MCF 10A (cell line): ENCODE measurements around the gene STPG3. TPM values are rescaled to one million over a fixed set of nuclear protein-coding genes. Genes with fewer than 3 reads are reported as not detected.

Experiments used
- BruUV-seq: library from RNA; stranded (reverse); fragments of 400-500 nt; replicated peaks from 2 replicates; lab custom pipeline; 2021; lab: Mats Ljungman, UMichigan
- CTCF ChIA-PET: fragments of 300-600 bp; sonication (Branson Sonifier 250); formaldehyde crosslinking; extraction: SDS; loops from one replicate; lab custom pipeline; 2021; ENCODE audit warnings: antibody characterized with exemption, inconsistent platforms; lab: Yijun Ruan, JAX
- POLR2A ChIA-PET: fragments of 300-600, 350-650 bp; sonication (Branson Sonifier 250); formaldehyde crosslinking; extraction: SDS; loops from one replicate; lab custom pipeline; 2020; ENCODE audit warnings: antibody characterized with exemption, inconsistent platforms; lab: Yijun Ruan, JAX
- DNase-seq: peaks from one replicate; pipeline ENCODE4 v3.0.0-alpha.2; 2018; ENCODE audit not compliant: unreplicated experiment
- H3K27ac Mint-ChIP-seq: one replicate; pipeline ENCODE4 v1.8.0; 2022; ENCODE audit warnings: mild to moderate bottlenecking, low read depth, mixed read lengths; ENCODE audit not compliant: unreplicated experiment
- H3K27me3 Mint-ChIP-seq: one replicate; pipeline ENCODE4 v1.8.0; 2022; ENCODE audit warnings: mixed read lengths; ENCODE audit not compliant: insufficient read depth, unreplicated experiment
- H3K36me3 Mint-ChIP-seq: one replicate; pipeline ENCODE4 v1.8.0; 2022; ENCODE audit warnings: mild to moderate bottlenecking, moderate library complexity, mixed read lengths; ENCODE audit not compliant: insufficient read depth, unreplicated experiment
- H3K4me1 Mint-ChIP-seq: one replicate; pipeline ENCODE4 v1.8.0; 2022; ENCODE audit warnings: mixed read lengths; ENCODE audit not compliant: insufficient read depth, unreplicated experiment
- H3K4me3 Mint-ChIP-seq: one replicate; pipeline ENCODE4 v1.8.0; 2022; ENCODE audit warnings: mild to moderate bottlenecking, moderate library complexity, mixed read lengths; ENCODE audit not compliant: unreplicated experiment
- H3K9me3 Mint-ChIP-seq: one replicate; pipeline ENCODE4 v1.8.0; 2022; ENCODE audit warnings: mixed read lengths; ENCODE audit not compliant: unreplicated experiment
- intact Hi-C: fragments of 100-400 bp; cut with micrococcal nuclease; formaldehyde crosslinking; loops from 2 replicates; pipeline ENCODE4 v1.14.1; 2022
- total RNA-seq: library from RNA; stranded (reverse); gene quantifications from 2 replicates; pipeline ENCODE4 v1.2.3, GENCODE V29; 2022
- TF ChIP-seq, protein P1 (sequence below): fragments of 200-600 bp; IDR thresholded peaks from one replicate; pipeline ENCODE4 v1.8.0; 2022; ENCODE audit warnings: antibody characterized with exemption, mild to moderate bottlenecking; ENCODE audit not compliant: unreplicated experiment

The STPG3 gene
- total RNA-seq, 1 experiment from 2014 or later: not detected

GRCh38 chr9:137295238-137295811 is 44.2 kb downstream of the STPG3 start:
- ChIA-PET POLR2A (no interaction called here), CTCF (interaction anchor here (0.6 to 1.3 kb wide), 4 partner anchors 80 to 150 kb away, joined by 3 to 4 read pairs (median 3); no protein-coding TSS in a partner anchor)
- Mint-ChIP-seq H3K4me3 (no peak overlapping the region), H3K9me3 (no peaks in the 10 kb centered on the region), H3K27ac (no peak overlapping the region), H3K27me3 (peaks cover 11% of the 10 kb centered on the region), H3K36me3 (peaks cover 5% of the 10 kb centered on the region), H3K4me1 (no peaks in the 10 kb centered on the region)
- no peak for DNase-seq
- no TSS peak for BruUV-seq
- intact Hi-C loops: loop anchor here (2.0 kb wide), 1 partner anchor 149 kb away; no protein-coding TSS in a partner anchor
- TF ChIP-seq, protein P1, sequence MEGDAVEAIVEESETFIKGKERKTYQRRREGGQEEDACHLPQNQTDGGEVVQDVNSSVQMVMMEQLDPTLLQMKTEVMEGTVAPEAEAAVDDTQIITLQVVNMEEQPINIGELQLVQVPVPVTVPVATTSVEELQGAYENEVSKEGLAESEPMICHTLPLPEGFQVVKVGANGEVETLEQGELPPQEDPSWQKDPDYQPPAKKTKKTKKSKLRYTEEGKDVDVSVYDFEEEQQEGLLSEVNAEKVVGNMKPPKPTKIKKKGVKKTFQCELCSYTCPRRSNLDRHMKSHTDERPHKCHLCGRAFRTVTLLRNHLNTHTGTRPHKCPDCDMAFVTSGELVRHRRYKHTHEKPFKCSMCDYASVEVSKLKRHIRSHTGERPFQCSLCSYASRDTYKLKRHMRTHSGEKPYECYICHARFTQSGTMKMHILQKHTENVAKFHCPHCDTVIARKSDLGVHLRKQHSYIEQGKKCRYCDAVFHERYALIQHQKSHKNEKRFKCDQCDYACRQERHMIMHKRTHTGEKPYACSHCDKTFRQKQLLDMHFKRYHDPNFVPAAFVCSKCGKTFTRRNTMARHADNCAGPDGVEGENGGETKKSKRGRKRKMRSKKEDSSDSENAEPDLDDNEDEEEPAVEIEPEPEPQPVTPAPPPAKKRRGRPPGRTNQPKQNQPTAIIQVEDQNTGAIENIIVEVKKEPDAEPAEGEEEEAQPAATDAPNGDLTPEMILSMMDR: peak; percentile 61

- intact Hi-C loops: loop anchor here (2.0 kb wide), 1 partner anchor 149 kb away; no protein-coding TSS in a partner anchor
- Mint-ChIP-seq H3K27ac (no peak overlapping the region), H3K4me1 (no peaks in the 10 kb centered on the region), H3K36me3 (peaks cover 5% of the 10 kb centered on the region), H3K9me3 (no peaks in the 10 kb centered on the region), H3K4me3 (peak overlapping the region; percentile 44), H3K27me3 (peaks cover 11% of the 10 kb centered on the region)
- BruUV-seq: no TSS peak
- TF ChIP-seq, protein P1: no peak
- no peak for DNase-seq
- POLR2A ChIA-PET: no interaction called here
- CTCF ChIA-PET: interaction anchor here (0.6 to 1.3 kb wide), 2 partner anchors 8 to 149 kb away, joined by 3 to 4 read pairs; no protein-coding TSS in a partner anchor
Measured at GRCh38 chr9:137295849-137296669, 45.0 kb downstream of the STPG3 start.

DNA sequence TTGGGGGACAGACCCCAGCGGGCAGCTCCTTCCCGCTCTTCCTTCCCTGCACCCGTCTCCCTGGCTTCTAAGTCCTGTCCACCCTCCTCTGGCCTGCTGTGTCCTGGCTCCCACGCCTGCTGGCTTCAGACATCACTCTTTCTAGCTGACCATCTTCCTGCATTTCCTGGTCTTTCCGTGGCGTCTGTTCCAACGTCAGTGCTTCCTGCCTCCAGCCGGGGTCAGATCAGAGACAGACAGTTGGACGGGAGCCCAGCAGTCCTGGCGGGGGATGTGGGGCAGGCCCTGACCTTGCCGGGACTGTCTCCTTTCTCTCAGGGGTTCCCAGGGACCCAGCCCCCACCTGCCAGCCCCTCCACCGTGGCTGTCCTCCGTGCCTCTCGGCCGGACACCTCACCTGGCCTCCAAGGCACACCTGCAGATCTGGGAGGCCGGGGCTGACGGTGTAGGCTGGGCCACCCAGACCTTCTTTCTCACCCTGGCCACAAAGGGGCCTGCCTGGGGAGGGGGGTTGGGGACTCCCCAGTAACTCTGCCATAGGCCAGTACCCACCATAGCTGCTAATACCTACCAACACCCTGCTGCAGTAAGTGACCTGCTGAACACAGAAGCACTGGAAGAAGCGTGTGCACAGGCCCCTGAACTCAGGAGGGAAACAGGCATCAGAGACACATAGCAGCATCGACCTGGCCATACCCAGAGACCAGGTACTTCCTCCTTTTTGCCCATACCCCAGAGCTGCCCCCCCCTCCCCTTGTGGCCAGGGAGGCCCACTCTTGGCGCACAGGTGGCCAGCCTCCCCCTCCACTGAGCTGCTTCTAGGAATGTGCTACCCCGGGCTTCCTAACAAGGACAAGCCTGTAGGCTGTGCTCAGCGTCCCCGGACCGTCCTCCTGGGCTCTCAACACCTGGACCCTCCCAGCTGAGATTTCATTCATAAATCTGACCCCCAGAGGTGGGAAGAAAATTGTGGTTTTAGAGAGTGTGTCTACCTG is 45.9 kb downstream of the STPG3 start:
- H3K4me3 Mint-ChIP-seq: peak overlapping the region; percentile 44
- CTCF ChIA-PET: interaction anchor here (0.6 to 1.3 kb wide), 3 partner anchors 8 to 148 kb away, joined by 3 to 4 read pairs (median 4); no protein-coding TSS in a partner anchor
- H3K27ac Mint-ChIP-seq: no peak overlapping the region
- no peak for DNase-seq
- H3K4me1 Mint-ChIP-seq: no peaks in the 10 kb centered on the region
- BruUV-seq: no TSS peak
- TF ChIP-seq, protein P1: no peak
- H3K27me3 Mint-ChIP-seq: peaks cover 11% of the 10 kb centered on the region
- POLR2A ChIA-PET: no interaction called here
- peaks cover 5% of the 10 kb centered on the region for H3K36me3 Mint-ChIP-seq
- no peaks in the 10 kb centered on the region for H3K9me3 Mint-ChIP-seq
- intact Hi-C loops: no loop called here
